ENCODE data around the gene TBX5.

The TBX5 gene

GRCh38 chr12:114405519-114406271 is at the start of gene TBX5:
Gene TBX5, minus strand, starts transcription at chr12:114406144. Its CDS starts 2,246 bp downstream, at chr12:114403898.
- no peak for DNase-seq (ENCODE audit: low read depth in 2 of 2)

- DNase-seq (ENCODE audit: low read depth in 2 of 2) = no peak
These were observed 45.7 kb upstream of the TBX5 start for GRCh38 chr12:114451657-114452056.

- DNase-seq (ENCODE audit: low read depth in 2 of 2) = no peak
These were observed 44.8 kb upstream of the TBX5 start for GRCh38 chr12:114450515-114451300.

- no peak for DNase-seq (ENCODE audit: low read depth in 2 of 2)
These were observed 44.1 kb upstream of the TBX5 start for GRCh38 chr12:114450019-114450418.

GRCh38 chr12:114448618-114448933 is 42.6 kb upstream of the TBX5 start:
- DNase-seq (ENCODE audit: low read depth in 2 of 2) = no peak

- DNase-seq (ENCODE audit: low read depth in 2 of 2) = no peak
These were observed 42.1 kb upstream of the TBX5 start for GRCh38 chr12:114447799-114448617.

- DNase-seq (ENCODE audit: low read depth in 2 of 2) = no peak
These were observed 41.4 kb upstream of the TBX5 start for GRCh38 chr12:114447274-114447716.

- DNase-seq (ENCODE audit: low read depth in 2 of 2) = no peak
These were observed 39.7 kb upstream of the TBX5 start for GRCh38 chr12:114445401-114446323.

GRCh38 chr12:114444422-114445279 is 38.7 kb upstream of the TBX5 start:
- no peak for DNase-seq (ENCODE audit: low read depth in 2 of 2)

GRCh38 chr12:114443607-114444421 is 37.9 kb upstream of the TBX5 start:
- no peak for DNase-seq (ENCODE audit: low read depth in 2 of 2)

GRCh38 chr12:114442578-114442977 is 36.6 kb upstream of the TBX5 start:
- no peak for DNase-seq (ENCODE audit: low read depth in 2 of 2)

GRCh38 chr12:114441545-114441944 is 35.6 kb upstream of the TBX5 start:
- DNase-seq (ENCODE audit: low read depth in 2 of 2) = no peak

- DNase-seq (ENCODE audit: low read depth in 2 of 2) = no peak
These were observed 35.1 kb upstream of the TBX5 start for GRCh38 chr12:114441039-114441383.

- no peak for DNase-seq (ENCODE audit: low read depth in 2 of 2)
These were observed 34.5 kb upstream of the TBX5 start for GRCh38 chr12:114440270-114441038.

- no peak for DNase-seq (ENCODE audit: low read depth in 2 of 2)
These were observed 33.9 kb upstream of the TBX5 start for GRCh38 chr12:114439817-114440216.

- no peak for DNase-seq (ENCODE audit: low read depth in 2 of 2)
These were observed 33.3 kb upstream of the TBX5 start for GRCh38 chr12:114439261-114439683.

- no peak for DNase-seq (ENCODE audit: low read depth in 2 of 2)
These were observed 32.8 kb upstream of the TBX5 start for GRCh38 chr12:114438635-114439256.

GRCh38 chr12:114434341-114434740 is 28.4 kb upstream of the TBX5 start:
- DNase-seq (ENCODE audit: low read depth in 2 of 2) = no peak
